AG20443 (cell line): ENCODE data around the gene AIFM2.
"Not testable (repeated sequence)": the region's sequence is repeated elsewhere in the genome, so short reads cannot be mapped to it uniquely, and the experiment has no call there.

Source experiments
- DNase-seq: peaks from one replicate; pipeline ENCODE4 v3.0.0; 2012; ENCODE audit warnings: low spot score, mixed read lengths

The AIFM2 gene

GRCh38 chr10:70145666-70146488, 13.3 kb upstream of the AIFM2 start:
- peak; percentile 82 for DNase-seq

- DNase-seq, result no peak
These were observed 12.6 kb upstream of the AIFM2 start for GRCh38 chr10:70145166-70145665.

GRCh38 chr10:70144372-70145110, 11.9 kb upstream of the AIFM2 start:
- DNase-seq, result no peak

- DNase-seq, result no peak
These were observed 9.9 kb upstream of the AIFM2 start for GRCh38 chr10:70142555-70142954.

- DNase-seq, result no peak
These were observed 7.7 kb upstream of the AIFM2 start for GRCh38 chr10:70140297-70140696.

GRCh38 chr10:70139997-70140250, 7.3 kb upstream of the AIFM2 start:
- DNase-seq, result no peak

- DNase-seq, result no peak
These were observed 6.7 kb upstream of the AIFM2 start for GRCh38 chr10:70139151-70139996.

- no peak for DNase-seq
These were observed 5.6 kb upstream of the AIFM2 start for GRCh38 chr10:70137927-70138883.

- no peak for DNase-seq
These were observed 4.5 kb upstream of the AIFM2 start for GRCh38 chr10:70137135-70137534.

GRCh38 chr10:70135684-70136083, 3.1 kb upstream of the AIFM2 start:
- no peak for DNase-seq

- no peak for DNase-seq
These were observed 2.4 kb upstream of the AIFM2 start for GRCh38 chr10:70135046-70135445.

GRCh38 chr10:70131560-70131937, 1.1 kb downstream of the AIFM2 start:
- DNase-seq, result no peak

- peak; percentile 76 for DNase-seq
These were observed 1.6 kb downstream of the AIFM2 start for GRCh38 chr10:70130878-70131559.

- no peak for DNase-seq
These were observed 5.8 kb downstream of the AIFM2 start for GRCh38 chr10:70126700-70127395.

GRCh38 chr10:70125918-70126552, 6.6 kb downstream of the AIFM2 start:
- no peak for DNase-seq

GRCh38 chr10:70124918-70125317, 7.7 kb downstream of the AIFM2 start:
- no peak for DNase-seq

- DNase-seq, result no peak
These were observed 8.2 kb downstream of the AIFM2 start for GRCh38 chr10:70124415-70124814.

GRCh38 chr10:70123817-70124216, 8.8 kb downstream of the AIFM2 start:
- DNase-seq, result no peak

GRCh38 chr10:70123166-70123565, 9.5 kb downstream of the AIFM2 start:
- DNase-seq, result not testable (repeated sequence)

GRCh38 chr10:70122742-70123141, 9.9 kb downstream of the AIFM2 start:
- DNase-seq, result no peak
